GM12878 (cell line): ENCODE results near the gene PHRF1. TPM values are rescaled to one million over a fixed set of nuclear protein-coding genes. Genes with fewer than 3 reads are reported as not detected.

Experiments used
- ATAC-seq: fragments of 200-7000 bp; cut with Tn5 transposase; 3 replicates; pipeline ENCODE4 v1.9.1; 2020; ENCODE audit warnings: mild to moderate bottlenecking, moderate library complexity
- BruUV-seq: library from RNA; stranded (reverse); fragments of 400-500 nt; replicated peaks from 2 replicates; lab custom pipeline; 2021; lab: Mats Ljungman, UMichigan
- CTCF ChIA-PET: fragments of 300-600 bp; sonication (Branson Sonifier 250); formaldehyde crosslinking; extraction: SDS; loops from one replicate; lab custom pipeline; 2021; ENCODE audit warnings: inconsistent platforms; lab: Yijun Ruan, JAX
- POLR2A ChIA-PET: fragments of 350-600 bp; formaldehyde crosslinking; extraction: SDS; loops from one replicate; lab custom pipeline; 2021; ENCODE audit warnings: inconsistent platforms; lab: Charles Lee
- RAD21 ChIA-PET: fragments of 300-600 bp; sonication (Branson Sonifier 250); formaldehyde crosslinking; loops from one replicate; lab custom pipeline; 2023; ENCODE audit warnings: antibody characterized with exemption; ENCODE audit not compliant: unreplicated experiment; lab: Charles Lee
- SMC1A ChIA-PET: fragments of 300-600 bp; sonication (Branson Sonifier 250); formaldehyde crosslinking; loops from one replicate; lab custom pipeline; 2023; ENCODE audit not compliant: unreplicated experiment, uncharacterized antibody; lab: Charles Lee
- DNase-seq: peaks from one replicate; pipeline ENCODE4 v3.0.0-alpha.2; 2011; ENCODE audit warnings: low read depth, low spot score
- FAIRE-seq: peaks from 3 replicates; lab custom pipeline; 2011; peaks lifted over from hg19 to GRCh38; lab: Jason Lieb, UNC
- H2AFZ ChIP-seq: 2 replicates; pipeline ENCODE4 v1.6.0; 2011; ENCODE audit warnings: low read depth, low read length, control low read depth; ENCODE audit not compliant: control insufficient read depth
- H3K27ac ChIP-seq: 2 replicates; pipeline ENCODE4 v1.5.1; 2011; ENCODE audit warnings: control low read depth; ENCODE audit not compliant: control insufficient read depth, insufficient read depth
- H3K27me3 ChIP-seq, 2 experiments: replicated peaks in 1 of 2; 2 replicates each; pipeline versions ENCODE4 v1.6.0 to v1.6.1; 2011; ENCODE audit warnings: low read length in 1 of 2; ENCODE audit not compliant: control insufficient read depth in 2 of 2, insufficient read depth in 2 of 2
- H3K36me3 ChIP-seq, 2 experiments: 2 replicates each; pipeline ENCODE4 v1.5.1; 2011; ENCODE audit warnings: low read length in 1 of 2; ENCODE audit not compliant: control insufficient read depth in 2 of 2, insufficient read depth in 2 of 2
- H3K4me1 ChIP-seq: 2 replicates; pipeline ENCODE4 v1.6.1; 2011; ENCODE audit warnings: mild to moderate bottlenecking, low read length, moderate library complexity, mixed read lengths; ENCODE audit not compliant: control insufficient read depth, insufficient read depth
- H3K4me2 ChIP-seq: 2 replicates; pipeline ENCODE4 v1.6.0; 2011; ENCODE audit warnings: control low read depth; ENCODE audit not compliant: control insufficient read depth, insufficient read depth
- H3K4me3 ChIP-seq: fragments of 200-600 bp; sonication (generic); 2 replicates; pipeline ENCODE4 v1.5.1; 2016
- H3K79me2 ChIP-seq: 2 replicates; pipeline ENCODE4 v1.6.0; 2011; ENCODE audit warnings: low read length; ENCODE audit not compliant: control insufficient read depth, insufficient read depth
- H3K9ac ChIP-seq: 2 replicates; pipeline ENCODE4 v1.8.0; 2011; ENCODE audit warnings: low read length, control low read depth, mixed read lengths; ENCODE audit not compliant: control insufficient read depth, insufficient read depth
- H3K9me3 ChIP-seq: replicated peaks from 3 replicates; pipeline ENCODE4 v1.5.1; 2011; ENCODE audit warnings: mild to moderate bottlenecking, low read length; ENCODE audit not compliant: control insufficient read depth, insufficient read depth
- H4K20me1 ChIP-seq: 2 replicates; pipeline ENCODE4 v1.6.0; 2011; ENCODE audit not compliant: control insufficient read depth, insufficient read depth
- BACH1 ChIP-seq: fragments of 450-650 bp; IDR thresholded peaks from 2 replicates; pipeline ENCODE4 v1.6.1; 2017; ENCODE audit warnings: mild to moderate bottlenecking, borderline replicate concordance
- HDAC2 ChIP-seq: fragments of 200-600 bp; sonication (generic); IDR thresholded peaks from 2 replicates; pipeline ENCODE4 v1.6.1; 2017
- LARP7 ChIP-seq: fragments of 450-650 bp; IDR thresholded peaks from 2 replicates; pipeline ENCODE4 v1.6.1; 2017; ENCODE audit warnings: mild to moderate bottlenecking
- MTA3 ChIP-seq: IDR thresholded peaks from 2 replicates; pipeline ENCODE4 v1.6.1; 2012; ENCODE audit warnings: low read length, inconsistent platforms, borderline replicate concordance
- POLR2A ChIP-seq: IDR thresholded peaks from 2 replicates; pipeline ENCODE4 v1.6.1; 2011; ENCODE audit warnings: low read depth, mild to moderate bottlenecking, low read length
- POLR2AphosphoS2 ChIP-seq: IDR thresholded peaks from 2 replicates; pipeline ENCODE4 v1.6.1; 2011; ENCODE audit warnings: low read depth, mild to moderate bottlenecking, low read length, improper control_type of control experiment, moderate library complexity
- RCOR1 ChIP-seq: conservative IDR thresholded peaks from 2 replicates; pipeline ENCODE4 v1.6.1; 2012; ENCODE audit warnings: low read depth, low read length, improper control_type of control experiment
- SMAD5 ChIP-seq: IDR thresholded peaks from 2 replicates; pipeline ENCODE4 v1.6.1; 2016; ENCODE audit warnings: antibody characterized with exemption, low read depth
- SRF ChIP-seq, 2 experiments: IDR thresholded peaks; 2 replicates each; pipeline ENCODE4 v1.6.1; 2011; ENCODE audit warnings: low read depth in 2 of 2, low read length in 2 of 2, mild to moderate bottlenecking in 1 of 2, moderate library complexity in 1 of 2
- TCF3 ChIP-seq: IDR thresholded peaks from 2 replicates; pipeline ENCODE4 v1.6.1; 2012; ENCODE audit warnings: low read depth, mild to moderate bottlenecking, low read length, borderline replicate concordance; ENCODE audit not compliant: insufficient read depth
- WRNIP1 ChIP-seq: IDR thresholded peaks from 2 replicates; pipeline ENCODE4 v1.6.1; 2011; ENCODE audit warnings: low read depth, low read length, improper control_type of control experiment, borderline replicate concordance
- ZBED1 ChIP-seq: IDR thresholded peaks from 2 replicates; pipeline ENCODE4 v1.6.1; 2016; ENCODE audit warnings: borderline replicate concordance
- WGBS: methylation state at CpG from one replicate; pipeline ENCODE4 v1.1.6; 2016; ENCODE audit warnings: low lambda C conversion rate; ENCODE audit not compliant: insufficient replicate concordance, insufficient coverage; ENCODE audit errors: missing lambda C conversion rate; 5-methylcytosine and 5-hydroxymethylcytosine counted together
- in situ Hi-C: fragments of 300-500 bp; cut with MboI; formaldehyde crosslinking; loops from 9 replicates; pipeline ENCODE4 v1.14.3; 2018; ENCODE audit warnings: mixed read lengths
- intact Hi-C: fragments of 100-400 bp; cut with micrococcal nuclease; formaldehyde crosslinking; loops from one replicate; pipeline ENCODE4 v1.14.2; 2022; ENCODE audit not compliant: unreplicated experiment
- polyA plus RNA-seq, 11 experiments: library from polyadenylated mRNA; depleted of rRNA in 4 of 11; unstranded in 6 of 11; stranded (reverse) in 5 of 11; fragments of >200 nt; fragmentation: Nextera tagmentation in 4 of 11; fragmentation: Illumina TruSeq in 1 of 11; extraction: Ambion mirVana in 4 of 11; extraction: Trizol in 1 of 11; gene quantifications; 1 replicate in 1 of 11; 2 replicates in 10 of 11; pipeline versions ENCODE4 v1.2.1 to v1.2.3, GENCODE V29; 2011 to 2016; ENCODE audit warnings: inconsistent platforms in 2 of 11, missing spikeins in 2 of 11, low read depth in 1 of 11
- total RNA-seq, 4 experiments: library from RNA; depleted of rRNA in 3 of 4; stranded (reverse); fragments of >200 nt in 3 of 4; fragmentation: Illumina TruSeq in 1 of 4; extraction: Trizol in 1 of 4; gene quantifications; 2 replicates each; pipeline versions ENCODE4 v1.2.1 to v1.2.3, GENCODE V29; 2013 to 2021
- TF ChIP-seq, protein P1 (sequence below): fragments of 450-650 bp; IDR thresholded peaks from 2 replicates; pipeline ENCODE4 v1.6.1; 2018; ENCODE audit warnings: mild to moderate bottlenecking, low read depth, moderate library complexity; ENCODE audit not compliant: partially characterized antibody
- TF ChIP-seq, protein P2 (sequence below): fragments of 450-650 bp; IDR thresholded peaks from 2 replicates; pipeline ENCODE4 v1.6.1; 2017; ENCODE audit warnings: mild to moderate bottlenecking, moderate library complexity
- TF ChIP-seq, protein P3 (sequence below), 3 experiments: IDR thresholded peaks in 2 of 3; conservative IDR thresholded peaks in 1 of 3; 2 replicates each; pipeline ENCODE4 v1.5.1; 2011; ENCODE audit warnings: low read depth in 3 of 3, low read length in 3 of 3, mild to moderate bottlenecking in 3 of 3, control low read depth in 2 of 3, moderate library complexity in 2 of 3, inconsistent platforms in 1 of 3, mixed read lengths in 1 of 3; ENCODE audit not compliant: control insufficient read depth in 2 of 3, insufficient read depth in 1 of 3; ENCODE audit errors: extremely low read depth in 1 of 3

Gene PHRF1
- total and polyA plus RNA-seq, 10 of the 15 experiments (the other 5 are each of a cell fraction or from before 2014, with no cell fraction given), result 0.13 to 43.5 (median 15.1) TPM

DNA sequence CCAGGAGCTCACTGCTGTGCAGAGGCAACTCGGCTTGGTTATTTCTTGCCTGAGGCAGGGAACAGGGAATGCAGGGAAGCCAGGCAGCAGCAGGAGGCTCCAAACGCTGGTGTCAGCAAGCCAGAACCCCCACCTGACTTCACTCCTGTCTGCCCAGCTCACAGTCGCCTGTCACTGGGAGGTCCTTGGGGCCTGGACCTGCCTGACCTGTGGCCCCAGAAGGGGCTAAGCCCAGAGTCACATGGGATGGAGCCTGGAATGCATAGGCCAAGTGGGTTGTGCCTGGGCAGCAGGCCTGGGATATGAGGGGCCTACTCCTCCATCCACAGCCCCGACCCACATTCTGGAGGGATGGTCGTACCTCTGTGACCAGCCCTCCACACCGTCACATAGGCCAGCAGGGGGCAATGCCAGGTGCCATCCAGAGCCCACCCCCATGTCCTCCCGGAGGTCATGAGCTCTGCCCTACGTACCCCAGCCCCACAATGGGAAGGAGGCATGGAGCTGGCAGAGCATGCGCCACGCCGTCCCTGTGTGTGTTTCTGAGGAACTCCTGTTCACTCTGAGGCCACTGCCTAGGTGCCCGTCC, 10.3 kb upstream of the PHRF1 start:
- Histone ChIP-seq H3K4me2 (peak overlapping the region; percentile 86; the same call in 1 of the 2 replicates), H4K20me1 (no peaks in the 10 kb centered on the region), H2AFZ (no peak overlapping the region), H3K36me3 (peaks cover 0 to 4% of the 10 kb centered on the region in 2 experiments; a peak in 1 of 4 replicates), H3K27ac (no peak overlapping the region), H3K9me3 (no peaks in the 10 kb centered on the region), H3K4me3 (0 out of 2 replicates have a peak overlapping the region, but pooled peaks have one; percentile 97), H3K79me2 (peaks cover 32% of the 10 kb centered on the region), H3K9ac (no peak overlapping the region), H3K27me3 (no peaks in the 10 kb centered on the region), H3K4me1 (peaks cover 13% of the 10 kb centered on the region)
- ChIA-PET CTCF (interaction anchor here (1.1 to 2.3 kb wide), 2 partner anchors 9 to 157 kb away, joined by 3 to 8 read pairs; no protein-coding TSS in a partner anchor), POLR2A (interaction anchor here (0.6 to 1.5 kb wide), 3 partner anchors 10 to 100 kb away, joined by 3 to 13 read pairs (median 5); partner anchors contain the start of gene PHRF1), RAD21 (interaction anchor here (1.1 kb wide), 1 partner anchor 157 kb away, joined by 3 read pairs; no protein-coding TSS in a partner anchor), SMC1A (no interaction called here)
- TF ChIP-seq HDAC2, result no peak
- TF ChIP-seq, protein P1, sequence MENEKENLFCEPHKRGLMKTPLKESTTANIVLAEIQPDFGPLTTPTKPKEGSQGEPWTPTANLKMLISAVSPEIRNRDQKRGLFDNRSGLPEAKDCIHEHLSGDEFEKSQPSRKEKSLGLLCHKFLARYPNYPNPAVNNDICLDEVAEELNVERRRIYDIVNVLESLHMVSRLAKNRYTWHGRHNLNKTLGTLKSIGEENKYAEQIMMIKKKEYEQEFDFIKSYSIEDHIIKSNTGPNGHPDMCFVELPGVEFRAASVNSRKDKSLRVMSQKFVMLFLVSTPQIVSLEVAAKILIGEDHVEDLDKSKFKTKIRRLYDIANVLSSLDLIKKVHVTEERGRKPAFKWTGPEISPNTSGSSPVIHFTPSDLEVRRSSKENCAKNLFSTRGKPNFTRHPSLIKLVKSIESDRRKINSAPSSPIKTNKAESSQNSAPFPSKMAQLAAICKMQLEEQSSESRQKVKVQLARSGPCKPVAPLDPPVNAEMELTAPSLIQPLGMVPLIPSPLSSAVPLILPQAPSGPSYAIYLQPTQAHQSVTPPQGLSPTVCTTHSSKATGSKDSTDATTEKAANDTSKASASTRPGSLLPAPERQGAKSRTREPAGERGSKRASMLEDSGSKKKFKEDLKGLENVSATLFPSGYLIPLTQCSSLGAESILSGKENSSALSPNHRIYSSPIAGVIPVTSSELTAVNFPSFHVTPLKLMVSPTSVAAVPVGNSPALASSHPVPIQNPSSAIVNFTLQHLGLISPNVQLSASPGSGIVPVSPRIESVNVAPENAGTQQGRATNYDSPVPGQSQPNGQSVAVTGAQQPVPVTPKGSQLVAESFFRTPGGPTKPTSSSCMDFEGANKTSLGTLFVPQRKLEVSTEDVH, result no peak
- TF ChIP-seq RCOR1, result no peak
- TF ChIP-seq, protein P2, sequence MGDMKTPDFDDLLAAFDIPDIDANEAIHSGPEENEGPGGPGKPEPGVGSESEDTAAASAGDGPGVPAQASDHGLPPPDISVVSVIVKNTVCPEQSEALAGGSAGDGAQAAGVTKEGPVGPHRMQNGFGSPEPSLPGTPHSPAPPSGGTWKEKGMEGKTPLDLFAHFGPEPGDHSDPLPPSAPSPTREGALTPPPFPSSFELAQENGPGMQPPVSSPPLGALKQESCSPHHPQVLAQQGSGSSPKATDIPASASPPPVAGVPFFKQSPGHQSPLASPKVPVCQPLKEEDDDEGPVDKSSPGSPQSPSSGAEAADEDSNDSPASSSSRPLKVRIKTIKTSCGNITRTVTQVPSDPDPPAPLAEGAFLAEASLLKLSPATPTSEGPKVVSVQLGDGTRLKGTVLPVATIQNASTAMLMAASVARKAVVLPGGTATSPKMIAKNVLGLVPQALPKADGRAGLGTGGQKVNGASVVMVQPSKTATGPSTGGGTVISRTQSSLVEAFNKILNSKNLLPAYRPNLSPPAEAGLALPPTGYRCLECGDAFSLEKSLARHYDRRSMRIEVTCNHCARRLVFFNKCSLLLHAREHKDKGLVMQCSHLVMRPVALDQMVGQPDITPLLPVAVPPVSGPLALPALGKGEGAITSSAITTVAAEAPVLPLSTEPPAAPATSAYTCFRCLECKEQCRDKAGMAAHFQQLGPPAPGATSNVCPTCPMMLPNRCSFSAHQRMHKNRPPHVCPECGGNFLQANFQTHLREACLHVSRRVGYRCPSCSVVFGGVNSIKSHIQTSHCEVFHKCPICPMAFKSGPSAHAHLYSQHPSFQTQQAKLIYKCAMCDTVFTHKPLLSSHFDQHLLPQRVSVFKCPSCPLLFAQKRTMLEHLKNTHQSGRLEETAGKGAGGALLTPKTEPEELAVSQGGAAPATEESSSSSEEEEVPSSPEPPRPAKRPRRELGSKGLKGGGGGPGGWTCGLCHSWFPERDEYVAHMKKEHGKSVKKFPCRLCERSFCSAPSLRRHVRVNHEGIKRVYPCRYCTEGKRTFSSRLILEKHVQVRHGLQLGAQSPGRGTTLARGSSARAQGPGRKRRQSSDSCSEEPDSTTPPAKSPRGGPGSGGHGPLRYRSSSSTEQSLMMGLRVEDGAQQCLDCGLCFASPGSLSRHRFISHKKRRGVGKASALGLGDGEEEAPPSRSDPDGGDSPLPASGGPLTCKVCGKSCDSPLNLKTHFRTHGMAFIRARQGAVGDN, result no peak
- TF ChIP-seq TCF3, result no peak
- no peak for TF ChIP-seq WRNIP1
- TF ChIP-seq BACH1, result 0 out of 2 replicates have a peak, but pooled peaks have one; percentile 11
- no peak for TF ChIP-seq LARP7
- no peak for TF ChIP-seq MTA3
- TF ChIP-seq ZBED1, result no peak
- no peak for TF ChIP-seq SMAD5
- no peak for TF ChIP-seq POLR2AphosphoS2
- TF ChIP-seq, protein P3, sequence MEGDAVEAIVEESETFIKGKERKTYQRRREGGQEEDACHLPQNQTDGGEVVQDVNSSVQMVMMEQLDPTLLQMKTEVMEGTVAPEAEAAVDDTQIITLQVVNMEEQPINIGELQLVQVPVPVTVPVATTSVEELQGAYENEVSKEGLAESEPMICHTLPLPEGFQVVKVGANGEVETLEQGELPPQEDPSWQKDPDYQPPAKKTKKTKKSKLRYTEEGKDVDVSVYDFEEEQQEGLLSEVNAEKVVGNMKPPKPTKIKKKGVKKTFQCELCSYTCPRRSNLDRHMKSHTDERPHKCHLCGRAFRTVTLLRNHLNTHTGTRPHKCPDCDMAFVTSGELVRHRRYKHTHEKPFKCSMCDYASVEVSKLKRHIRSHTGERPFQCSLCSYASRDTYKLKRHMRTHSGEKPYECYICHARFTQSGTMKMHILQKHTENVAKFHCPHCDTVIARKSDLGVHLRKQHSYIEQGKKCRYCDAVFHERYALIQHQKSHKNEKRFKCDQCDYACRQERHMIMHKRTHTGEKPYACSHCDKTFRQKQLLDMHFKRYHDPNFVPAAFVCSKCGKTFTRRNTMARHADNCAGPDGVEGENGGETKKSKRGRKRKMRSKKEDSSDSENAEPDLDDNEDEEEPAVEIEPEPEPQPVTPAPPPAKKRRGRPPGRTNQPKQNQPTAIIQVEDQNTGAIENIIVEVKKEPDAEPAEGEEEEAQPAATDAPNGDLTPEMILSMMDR (IDR thresholded peaks at IDR 0.05 in 2 of 3, conservative IDR thresholded peaks at IDR 0.05 in 1 of 3; ENCODE audit: control insufficient read depth in 2 of 3, extremely low read depth in 1 of 3, insufficient read depth in 1 of 3, low read depth in 3 of 3, low read length in 3 of 3), result peak in 1 of 3 experiments; percentile 5; a peak in 2 of 6 replicates
- no peak; a peak in 1 of 4 replicates for TF ChIP-seq SRF (IDR thresholded peaks at IDR 0.05; ENCODE audit: low read depth in 2 of 2, low read length in 2 of 2)
- TF ChIP-seq POLR2A, result no peak; the same call in 1 of the 2 replicates
- DNase-seq (no peak), FAIRE-seq (no peak), ATAC-seq (no peak)
- in situ Hi-C loops (no loop called here), intact Hi-C loops (no loop called here)
- WGBS, result 76% methylated on average over 12 of the region's 12 CpGs
- BruUV-seq, result no TSS peak
